Measurements from ENCODE around the gene PLPP1.
A peak's percentile ranks its signal among the peaks of the same experiment; 100 is the strongest.

Gene PLPP1

GRCh38 chr5:55534436-55535198 lies at the start of gene PLPP1:
TSS of gene PLPP1 (minus strand) at chr5:55534964. CDS start at chr5:55534629, 335 bp downstream.
- no peaks in the 10 kb centered on the region for H3K9me3 ChIP-seq (ENCODE audit: control insufficient read depth in 2 of 2, low read length in 2 of 2)
- peak within 1 kb of the TSS; percentile 82 to 91 for H3K9ac ChIP-seq (ENCODE audit: low read depth in 1 of 2, low read length in 2 of 2)
- H3K27ac ChIP-seq (ENCODE audit: low read depth in 2 of 2, low read length in 2 of 2) = peak within 1 kb of the TSS; percentile 96
- H3K27me3 ChIP-seq (ENCODE audit: control insufficient read depth in 2 of 2, insufficient read depth in 2 of 2, low read length in 2 of 2) = no peaks in the 10 kb centered on the region
- peak within 1 kb of the TSS; percentile 81 to 90 for H3K4me3 ChIP-seq (ENCODE audit: low read length in 2 of 2)
- H3K4me1 ChIP-seq (ENCODE audit: control insufficient read depth in 2 of 2, insufficient read depth in 2 of 2, low read length in 2 of 2) = peaks cover 9 to 16% of the 10 kb centered on the region in 2 donors
- no peaks in the 10 kb centered on the region for H3K36me3 ChIP-seq (ENCODE audit: control insufficient read depth in 2 of 2, insufficient read depth in 2 of 2, low read length in 2 of 2)

- no peaks in the 10 kb centered on the region for H3K27me3 ChIP-seq (ENCODE audit: control insufficient read depth in 2 of 2, insufficient read depth in 2 of 2, low read length in 2 of 2)
- no peak overlapping the region for H3K9ac ChIP-seq (ENCODE audit: low read depth in 1 of 2, low read length in 2 of 2)
- H3K36me3 ChIP-seq (ENCODE audit: control insufficient read depth in 2 of 2, insufficient read depth in 2 of 2, low read length in 2 of 2) = no peaks in the 10 kb centered on the region
- H3K4me1 ChIP-seq (ENCODE audit: control insufficient read depth in 2 of 2, insufficient read depth in 2 of 2, low read length in 2 of 2) = no peaks in the 10 kb centered on the region
- no peak overlapping the region for H3K4me3 ChIP-seq (ENCODE audit: low read length in 2 of 2)
- no peaks in the 10 kb centered on the region for H3K9me3 ChIP-seq (ENCODE audit: control insufficient read depth in 2 of 2, low read length in 2 of 2)
- no peak overlapping the region for H3K27ac ChIP-seq (ENCODE audit: low read depth in 2 of 2, low read length in 2 of 2)
These were observed 48.8 kb upstream of the PLPP1 start for GRCh38 chr5:55583578-55583977.

- H3K4me3 ChIP-seq (ENCODE audit: low read length in 2 of 2) = no peak overlapping the region
- no peaks in the 10 kb centered on the region for H3K27me3 ChIP-seq (ENCODE audit: control insufficient read depth in 2 of 2, insufficient read depth in 2 of 2, low read length in 2 of 2)
- no peak overlapping the region for H3K9ac ChIP-seq (ENCODE audit: low read depth in 1 of 2, low read length in 2 of 2)
- no peaks in the 10 kb centered on the region for H3K9me3 ChIP-seq (ENCODE audit: control insufficient read depth in 2 of 2, low read length in 2 of 2)
- H3K27ac ChIP-seq (ENCODE audit: low read depth in 2 of 2, low read length in 2 of 2) = no peak overlapping the region
- H3K4me1 ChIP-seq (ENCODE audit: control insufficient read depth in 2 of 2, insufficient read depth in 2 of 2, low read length in 2 of 2) = peaks cover 0 to 5% of the 10 kb centered on the region in 2 donors
- H3K36me3 ChIP-seq (ENCODE audit: control insufficient read depth in 2 of 2, insufficient read depth in 2 of 2, low read length in 2 of 2) = no peaks in the 10 kb centered on the region
These were observed 47.5 kb upstream of the PLPP1 start for GRCh38 chr5:55582256-55582655.

GRCh38 chr5:55580042-55580441 lies 45.3 kb upstream of the PLPP1 start:
- H3K27ac ChIP-seq (ENCODE audit: low read depth in 2 of 2, low read length in 2 of 2) = no peak overlapping the region
- no peak overlapping the region for H3K4me3 ChIP-seq (ENCODE audit: low read length in 2 of 2)
- H3K9ac ChIP-seq (ENCODE audit: low read depth in 1 of 2, low read length in 2 of 2) = no peak overlapping the region
- no peaks in the 10 kb centered on the region for H3K36me3 ChIP-seq (ENCODE audit: control insufficient read depth in 2 of 2, insufficient read depth in 2 of 2, low read length in 2 of 2)
- no peaks in the 10 kb centered on the region for H3K27me3 ChIP-seq (ENCODE audit: control insufficient read depth in 2 of 2, insufficient read depth in 2 of 2, low read length in 2 of 2)
- peaks cover 0 to 5% of the 10 kb centered on the region in 2 donors for H3K4me1 ChIP-seq (ENCODE audit: control insufficient read depth in 2 of 2, insufficient read depth in 2 of 2, low read length in 2 of 2)
- H3K9me3 ChIP-seq (ENCODE audit: control insufficient read depth in 2 of 2, low read length in 2 of 2) = no peaks in the 10 kb centered on the region

GRCh38 chr5:55578771-55579170 lies 44.0 kb upstream of the PLPP1 start:
- Histone ChIP-seq H3K9ac (ENCODE audit: low read depth in 1 of 2, low read length in 2 of 2) (no peak overlapping the region), H3K9me3 (ENCODE audit: control insufficient read depth in 2 of 2, low read length in 2 of 2) (no peaks in the 10 kb centered on the region), H3K27ac (ENCODE audit: low read depth in 2 of 2, low read length in 2 of 2) (no peak overlapping the region), H3K4me1 (ENCODE audit: control insufficient read depth in 2 of 2, insufficient read depth in 2 of 2, low read length in 2 of 2) (peaks cover 0 to 5% of the 10 kb centered on the region in 2 donors), H3K36me3 (ENCODE audit: control insufficient read depth in 2 of 2, insufficient read depth in 2 of 2, low read length in 2 of 2) (no peaks in the 10 kb centered on the region), H3K27me3 (ENCODE audit: control insufficient read depth in 2 of 2, insufficient read depth in 2 of 2, low read length in 2 of 2) (no peaks in the 10 kb centered on the region), H3K4me3 (ENCODE audit: low read length in 2 of 2) (no peak overlapping the region)

- no peaks in the 10 kb centered on the region for H3K27me3 ChIP-seq (ENCODE audit: control insufficient read depth in 2 of 2, insufficient read depth in 2 of 2, low read length in 2 of 2)
- no peaks in the 10 kb centered on the region for H3K36me3 ChIP-seq (ENCODE audit: control insufficient read depth in 2 of 2, insufficient read depth in 2 of 2, low read length in 2 of 2)
- H3K4me3 ChIP-seq (ENCODE audit: low read length in 2 of 2) = no peak overlapping the region
- H3K9ac ChIP-seq (ENCODE audit: low read depth in 1 of 2, low read length in 2 of 2) = no peak overlapping the region
- no peaks in the 10 kb centered on the region for H3K9me3 ChIP-seq (ENCODE audit: control insufficient read depth in 2 of 2, low read length in 2 of 2)
- H3K27ac ChIP-seq (ENCODE audit: low read depth in 2 of 2, low read length in 2 of 2) = no peak overlapping the region
- H3K4me1 ChIP-seq (ENCODE audit: control insufficient read depth in 2 of 2, insufficient read depth in 2 of 2, low read length in 2 of 2) = peaks cover 0 to 5% of the 10 kb centered on the region in 2 donors
These were observed 42.7 kb upstream of the PLPP1 start for GRCh38 chr5:55577353-55578060.

- H3K9ac ChIP-seq (ENCODE audit: low read depth in 1 of 2, low read length in 2 of 2) = no peak overlapping the region
- no peaks in the 10 kb centered on the region for H3K9me3 ChIP-seq (ENCODE audit: control insufficient read depth in 2 of 2, low read length in 2 of 2)
- no peak overlapping the region for H3K4me3 ChIP-seq (ENCODE audit: low read length in 2 of 2)
- H3K36me3 ChIP-seq (ENCODE audit: control insufficient read depth in 2 of 2, insufficient read depth in 2 of 2, low read length in 2 of 2) = no peaks in the 10 kb centered on the region
- H3K4me1 ChIP-seq (ENCODE audit: control insufficient read depth in 2 of 2, insufficient read depth in 2 of 2, low read length in 2 of 2) = peaks cover 0 to 5% of the 10 kb centered on the region in 2 donors
- no peaks in the 10 kb centered on the region for H3K27me3 ChIP-seq (ENCODE audit: control insufficient read depth in 2 of 2, insufficient read depth in 2 of 2, low read length in 2 of 2)
- H3K27ac ChIP-seq (ENCODE audit: low read depth in 2 of 2, low read length in 2 of 2) = no peak overlapping the region
These were observed 41.9 kb upstream of the PLPP1 start for GRCh38 chr5:55576661-55577060.

GRCh38 chr5:55575815-55576583 lies 41.2 kb upstream of the PLPP1 start:
- no peaks in the 10 kb centered on the region for H3K9me3 ChIP-seq (ENCODE audit: control insufficient read depth in 2 of 2, low read length in 2 of 2)
- no peaks in the 10 kb centered on the region for H3K27me3 ChIP-seq (ENCODE audit: control insufficient read depth in 2 of 2, insufficient read depth in 2 of 2, low read length in 2 of 2)
- H3K27ac ChIP-seq (ENCODE audit: low read depth in 2 of 2, low read length in 2 of 2) = no peak overlapping the region
- H3K36me3 ChIP-seq (ENCODE audit: control insufficient read depth in 2 of 2, insufficient read depth in 2 of 2, low read length in 2 of 2) = no peaks in the 10 kb centered on the region
- peaks cover 0 to 5% of the 10 kb centered on the region in 2 donors for H3K4me1 ChIP-seq (ENCODE audit: control insufficient read depth in 2 of 2, insufficient read depth in 2 of 2, low read length in 2 of 2)
- H3K4me3 ChIP-seq (ENCODE audit: low read length in 2 of 2) = no peak overlapping the region
- H3K9ac ChIP-seq (ENCODE audit: low read depth in 1 of 2, low read length in 2 of 2) = no peak overlapping the region

- Histone ChIP-seq H3K4me1 (ENCODE audit: control insufficient read depth in 2 of 2, insufficient read depth in 2 of 2, low read length in 2 of 2) (peaks cover 0 to 3% of the 10 kb centered on the region in 2 donors), H3K9ac (ENCODE audit: low read depth in 1 of 2, low read length in 2 of 2) (no peak overlapping the region), H3K36me3 (ENCODE audit: control insufficient read depth in 2 of 2, insufficient read depth in 2 of 2, low read length in 2 of 2) (no peaks in the 10 kb centered on the region), H3K27ac (ENCODE audit: low read depth in 2 of 2, low read length in 2 of 2) (no peak overlapping the region), H3K9me3 (ENCODE audit: control insufficient read depth in 2 of 2, low read length in 2 of 2) (no peaks in the 10 kb centered on the region), H3K27me3 (ENCODE audit: control insufficient read depth in 2 of 2, insufficient read depth in 2 of 2, low read length in 2 of 2) (no peaks in the 10 kb centered on the region), H3K4me3 (ENCODE audit: low read length in 2 of 2) (no peak overlapping the region)
These were observed 37.8 kb upstream of the PLPP1 start for GRCh38 chr5:55572600-55572999.

- no peak overlapping the region for H3K27ac ChIP-seq (ENCODE audit: low read depth in 2 of 2, low read length in 2 of 2)
- H3K9me3 ChIP-seq (ENCODE audit: control insufficient read depth in 2 of 2, low read length in 2 of 2) = no peaks in the 10 kb centered on the region
- no peaks in the 10 kb centered on the region for H3K4me1 ChIP-seq (ENCODE audit: control insufficient read depth in 2 of 2, insufficient read depth in 2 of 2, low read length in 2 of 2)
- H3K4me3 ChIP-seq (ENCODE audit: low read length in 2 of 2) = no peak overlapping the region
- no peaks in the 10 kb centered on the region for H3K27me3 ChIP-seq (ENCODE audit: control insufficient read depth in 2 of 2, insufficient read depth in 2 of 2, low read length in 2 of 2)
- no peak overlapping the region for H3K9ac ChIP-seq (ENCODE audit: low read depth in 1 of 2, low read length in 2 of 2)
- H3K36me3 ChIP-seq (ENCODE audit: control insufficient read depth in 2 of 2, insufficient read depth in 2 of 2, low read length in 2 of 2) = no peaks in the 10 kb centered on the region
These were observed 37.3 kb upstream of the PLPP1 start for GRCh38 chr5:55572020-55572419.
